ENCODE results near the gene ING5.
A peak's percentile ranks its signal among the peaks of the same experiment; 100 is the strongest.

Gene ING5

DNA sequence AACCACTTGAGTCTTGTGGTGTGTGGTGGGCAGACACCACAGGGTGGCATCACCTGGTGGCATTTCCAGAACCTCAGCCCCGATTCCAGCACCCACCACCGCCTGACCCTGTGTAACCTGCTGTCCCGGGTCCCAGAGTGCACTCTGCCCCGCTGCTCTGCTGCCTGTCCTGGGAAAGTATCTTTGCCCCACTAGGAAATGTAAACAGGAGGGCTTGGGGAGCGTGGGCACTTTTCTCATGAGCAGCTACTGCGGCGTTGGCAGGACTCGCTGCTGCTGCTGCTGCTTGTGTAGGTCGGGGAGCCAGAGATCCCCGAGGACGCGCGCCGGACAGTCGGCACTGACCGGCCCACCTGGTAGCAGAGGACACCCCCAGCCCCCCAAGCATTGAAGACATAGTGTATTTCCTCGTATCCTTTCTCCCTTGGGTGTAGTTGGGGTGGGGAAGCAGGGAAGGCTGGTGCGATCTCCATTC, 28.6 kb upstream of the ING5 start:
- no peak for DNase-seq

DNA sequence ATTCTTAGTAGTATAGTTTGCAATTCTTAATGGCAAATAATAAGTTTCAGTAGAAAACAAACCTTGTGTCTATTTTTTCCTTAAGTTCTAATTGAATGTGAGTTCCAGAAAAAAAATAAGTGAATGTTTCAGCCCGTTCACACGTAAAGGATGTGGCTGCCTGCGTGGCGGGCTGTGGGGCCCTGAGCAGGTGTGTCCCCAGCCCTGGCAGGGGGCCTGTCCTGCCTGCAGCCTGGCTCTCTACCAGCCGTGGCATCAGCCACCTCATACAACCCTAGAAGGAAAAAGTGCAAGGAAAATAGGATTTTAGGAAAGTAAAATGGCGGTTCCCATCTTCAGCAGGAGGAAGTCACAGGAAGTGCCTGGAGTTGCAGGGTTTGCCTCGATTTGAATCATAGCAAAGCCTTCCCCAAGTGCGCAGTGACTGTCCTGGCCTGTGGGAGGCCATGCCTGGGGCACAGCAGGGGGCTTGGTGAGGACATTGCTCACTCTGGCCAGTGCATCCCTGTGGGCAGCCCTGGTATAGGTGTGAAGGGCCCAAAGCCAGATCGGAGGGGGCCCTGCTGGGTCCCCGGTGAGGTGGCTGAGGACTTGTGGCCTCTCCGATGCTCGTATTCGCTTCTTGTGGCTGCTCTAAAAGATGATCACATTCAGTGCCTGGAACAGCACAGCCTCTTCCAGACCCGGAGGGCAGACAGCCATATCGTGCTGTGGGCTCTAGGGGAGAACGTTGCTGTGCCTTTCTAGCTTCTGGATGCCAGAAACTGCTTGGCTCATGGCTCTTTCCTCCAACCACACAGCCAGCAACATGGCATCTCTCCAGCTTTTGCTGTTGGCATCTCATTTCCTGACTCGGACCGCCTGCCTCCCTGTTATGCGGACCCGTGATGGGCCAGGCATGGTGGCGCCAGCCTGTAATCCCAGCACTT, 27.8 kb upstream of the ING5 start:
- no peak for DNase-seq

DNA sequence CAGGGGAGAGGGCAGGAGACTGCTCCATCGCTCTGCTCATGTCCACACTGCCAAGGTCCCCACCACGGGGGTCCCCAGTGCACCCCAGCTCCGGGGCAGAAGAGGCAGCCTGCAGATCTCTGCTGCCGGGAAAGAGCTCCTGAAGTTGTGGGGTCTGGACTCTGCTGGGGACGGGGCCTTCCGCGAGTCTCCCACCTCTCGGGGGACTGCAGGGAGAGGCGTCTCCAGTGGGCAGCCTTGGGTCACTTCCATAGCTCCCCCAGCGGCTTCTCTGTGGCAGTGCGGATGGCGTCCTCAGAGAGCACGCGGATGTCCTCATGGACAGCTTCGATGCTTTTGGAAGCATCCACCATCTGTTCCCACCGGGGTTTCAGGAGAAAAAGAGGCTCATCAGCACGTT, 26.0 kb upstream of the ING5 start:
- no peak for DNase-seq

DNA sequence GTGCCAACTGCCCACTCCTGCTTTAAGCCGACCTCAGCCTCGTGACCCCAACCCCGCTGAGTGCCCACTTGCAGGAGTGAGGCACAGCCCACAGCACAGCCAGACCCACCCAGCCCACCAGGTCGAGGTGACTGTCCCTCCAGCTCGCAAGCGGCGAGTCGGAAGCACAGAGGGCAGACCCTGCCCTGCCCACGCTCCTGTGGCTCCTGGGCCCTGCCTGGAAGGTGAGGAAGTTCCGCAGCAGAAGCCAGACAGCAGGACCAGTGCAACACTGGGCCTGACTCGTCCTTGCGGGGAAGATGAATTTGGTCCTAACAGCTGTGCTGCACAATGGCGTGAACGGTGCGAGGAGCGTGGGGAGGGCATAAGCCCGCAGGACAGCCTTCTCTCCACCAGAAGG, 25.2 kb upstream of the ING5 start:
- no peak for DNase-seq

DNA sequence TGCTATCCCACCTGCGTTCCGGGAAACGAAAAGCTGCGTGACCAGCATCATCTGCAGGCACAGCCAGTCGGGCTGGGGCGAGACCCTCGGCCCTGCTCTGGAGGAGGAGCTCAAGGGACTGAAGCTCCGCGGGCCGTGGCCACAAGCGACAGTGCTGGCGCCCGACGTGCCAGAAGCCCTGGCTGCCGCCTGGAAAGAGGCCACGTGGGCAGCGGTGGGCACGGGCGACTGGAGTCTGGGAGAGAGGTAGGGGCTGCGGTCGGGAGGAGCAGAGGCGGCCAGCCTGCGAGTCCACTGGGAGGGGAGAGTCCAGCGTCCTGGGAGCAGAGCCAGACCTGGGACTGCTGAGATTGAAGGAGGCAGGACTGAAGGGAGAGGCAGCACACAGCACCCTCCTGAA, 24.4 kb upstream of the ING5 start:
- no peak for DNase-seq

DNA sequence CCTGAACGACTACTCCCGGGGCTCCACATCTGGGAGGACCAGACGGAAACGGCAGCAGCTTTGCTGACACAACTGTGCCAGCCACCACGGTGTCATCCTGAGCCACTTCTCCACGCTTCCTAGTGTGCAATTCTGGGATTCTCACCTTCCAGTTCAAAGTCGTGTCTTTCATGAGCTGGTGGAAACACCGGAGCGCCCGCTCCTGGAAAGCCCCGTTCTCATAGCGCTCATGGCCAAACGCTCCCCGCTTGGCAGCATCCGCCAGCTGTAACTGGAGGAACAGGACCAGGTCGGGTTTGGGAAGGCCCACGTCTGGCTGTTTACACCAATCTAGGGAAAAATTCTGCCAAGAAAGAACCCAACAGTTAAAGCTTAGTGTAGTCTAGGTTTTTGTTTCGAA, 23.5 kb upstream of the ING5 start:
- DNase-seq, result no peak

DNA sequence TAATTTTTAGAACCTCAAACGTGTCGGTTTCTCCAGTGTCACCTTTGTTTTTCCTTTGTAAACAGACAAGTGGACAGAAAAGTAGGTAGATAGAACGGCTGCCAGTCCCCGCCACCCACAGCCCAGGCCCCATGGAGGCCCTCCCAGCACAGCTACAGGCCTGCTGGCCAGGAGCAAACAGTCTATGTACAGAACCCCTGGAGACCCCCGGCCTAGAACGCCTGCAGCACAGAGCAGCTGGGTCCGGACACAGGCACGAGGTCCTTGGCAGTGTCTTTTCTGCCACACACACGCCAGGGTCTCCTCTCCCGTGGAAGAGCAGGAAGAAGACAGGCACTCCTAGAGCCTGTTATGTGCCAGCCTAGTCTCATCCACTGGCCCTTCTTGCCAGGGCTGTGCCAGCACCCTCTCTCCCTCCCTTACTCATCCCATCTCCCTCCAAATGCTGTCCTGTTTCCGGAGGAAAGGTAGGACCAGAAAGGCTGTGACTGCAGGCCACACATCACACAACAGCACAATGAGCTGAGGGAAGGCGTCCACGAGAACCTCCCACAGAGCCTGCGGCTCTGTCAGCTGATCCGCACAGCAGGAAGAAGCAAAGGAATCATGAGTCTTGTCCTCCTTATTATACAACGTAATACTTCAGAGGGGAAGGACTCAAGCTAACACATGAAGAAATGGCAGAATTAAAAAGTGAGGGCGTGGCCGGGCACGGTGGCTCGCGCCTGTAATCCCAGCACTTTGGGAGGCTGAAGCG, 22.9 kb upstream of the ING5 start:
- DNase-seq, result no peak

DNA sequence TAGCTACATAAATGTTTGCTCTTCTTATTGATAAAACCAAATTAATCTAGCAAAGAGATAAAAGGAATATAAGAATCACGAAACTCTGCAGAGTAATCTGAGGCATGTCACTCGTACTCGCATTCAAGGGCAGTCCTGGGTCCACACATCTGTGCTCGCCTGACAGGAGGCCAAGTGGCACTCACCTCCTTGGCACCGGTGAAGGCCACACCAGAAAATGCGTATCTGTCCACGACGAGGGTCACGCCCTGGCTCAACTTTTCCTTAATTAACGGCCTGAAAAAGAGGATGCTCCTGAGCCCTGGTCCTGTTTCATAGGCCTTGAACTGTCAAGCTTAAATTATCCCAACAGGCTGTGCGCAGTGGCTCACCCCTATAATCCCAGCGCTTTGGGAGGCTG, 21.8 kb upstream of the ING5 start:
- no peak for DNase-seq

DNA sequence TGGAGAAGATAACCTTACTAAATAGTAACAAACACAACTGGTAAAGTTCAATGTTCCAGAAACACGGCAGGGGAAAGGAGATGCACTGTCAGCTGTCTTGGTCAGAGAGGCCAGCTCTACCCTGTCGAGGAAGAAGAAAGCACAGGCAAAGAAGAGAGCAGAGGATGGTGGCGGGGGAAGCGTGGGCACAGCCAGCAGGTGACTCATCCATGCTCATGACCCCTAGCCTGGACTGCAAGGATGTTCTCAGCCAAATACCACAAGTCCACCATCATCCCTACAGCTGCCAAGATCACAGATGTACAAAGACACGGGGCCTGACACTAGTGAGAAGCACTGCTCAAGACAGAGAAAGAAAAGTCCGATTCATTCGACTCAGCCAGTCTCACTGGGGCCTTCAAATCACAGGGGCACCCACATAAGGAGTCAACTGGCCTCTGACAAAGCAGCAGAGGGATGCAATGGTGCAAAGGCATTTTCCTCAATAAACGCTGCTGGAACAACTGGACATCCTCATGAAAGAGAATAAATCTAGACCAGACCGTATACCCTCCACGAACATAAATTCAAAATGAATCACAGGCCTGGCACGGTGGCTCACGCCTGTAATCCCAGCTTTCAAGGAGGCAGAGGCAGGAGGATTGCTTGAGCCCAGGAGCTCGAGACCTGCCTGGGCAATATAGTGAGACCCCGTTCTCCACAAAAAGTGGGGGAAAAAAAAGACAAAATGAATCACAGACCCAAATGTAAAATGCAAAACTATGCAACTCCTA, 20.8 kb upstream of the ING5 start:
- DNase-seq, result no peak

DNA sequence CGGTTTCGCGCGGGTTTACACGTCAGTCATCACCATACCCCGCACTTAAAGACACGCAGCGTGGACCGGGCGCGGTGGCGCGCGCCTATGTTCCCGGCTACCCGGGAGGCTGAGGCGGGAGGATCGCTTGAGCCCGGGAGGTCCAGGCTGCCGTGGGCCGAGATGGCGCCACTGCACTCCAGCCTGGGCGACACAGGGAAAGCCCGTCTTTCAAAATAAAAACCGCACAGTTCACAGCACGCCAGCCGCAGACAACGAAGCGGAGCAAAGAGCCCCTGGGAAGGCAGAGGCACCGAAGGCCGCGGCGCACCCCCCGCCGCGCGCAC, 15.6 kb upstream of the ING5 start:
- peak in 1 of 2 experiments; percentile 26 for DNase-seq

DNA sequence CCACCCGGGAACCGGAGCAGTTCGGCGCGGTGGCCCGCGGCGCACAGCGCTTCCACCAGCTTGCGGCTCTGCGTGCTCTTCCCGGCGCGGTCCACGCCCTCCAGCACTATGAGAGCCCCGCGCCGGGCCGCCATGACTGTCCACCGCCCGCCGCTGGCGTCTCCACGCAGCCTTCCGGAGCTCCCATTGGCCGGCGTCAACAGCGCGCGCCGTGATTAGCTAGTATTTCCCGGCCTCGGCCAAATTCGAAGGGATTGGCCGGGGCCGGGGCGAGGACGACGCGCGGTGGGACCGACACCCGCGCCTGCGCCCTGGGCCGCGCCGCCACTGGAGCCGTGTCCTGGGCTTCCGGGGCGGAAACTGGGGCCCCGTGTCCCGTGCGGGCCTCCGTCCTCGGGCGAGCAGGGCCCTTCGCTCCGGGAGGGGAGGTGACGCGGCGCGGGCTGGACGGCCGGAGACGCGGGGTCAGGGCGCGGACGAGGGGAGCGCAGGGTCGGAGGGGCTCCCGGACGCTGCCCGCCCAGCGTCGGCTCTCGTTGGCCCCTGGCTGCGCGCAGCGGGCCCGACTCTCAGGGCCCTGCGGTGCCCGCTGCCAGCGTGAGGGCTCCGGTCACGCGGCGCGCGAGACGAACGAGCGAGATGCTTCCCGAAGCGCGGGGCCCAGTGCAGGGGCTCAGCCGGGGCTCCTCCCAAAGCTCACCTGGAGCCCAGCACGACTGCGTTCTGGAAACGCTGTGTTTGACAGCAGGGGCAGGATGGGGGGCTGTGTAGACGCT, 15.0 kb upstream of the ING5 start, which contains the start of gene DTYMK:
Gene DTYMK (minus strand): TSS at position 166 of the 776 bp plus-strand sequence. CDS start 32 bp downstream, at position 134.
- peak; percentile 93 to 95 for DNase-seq

DNA sequence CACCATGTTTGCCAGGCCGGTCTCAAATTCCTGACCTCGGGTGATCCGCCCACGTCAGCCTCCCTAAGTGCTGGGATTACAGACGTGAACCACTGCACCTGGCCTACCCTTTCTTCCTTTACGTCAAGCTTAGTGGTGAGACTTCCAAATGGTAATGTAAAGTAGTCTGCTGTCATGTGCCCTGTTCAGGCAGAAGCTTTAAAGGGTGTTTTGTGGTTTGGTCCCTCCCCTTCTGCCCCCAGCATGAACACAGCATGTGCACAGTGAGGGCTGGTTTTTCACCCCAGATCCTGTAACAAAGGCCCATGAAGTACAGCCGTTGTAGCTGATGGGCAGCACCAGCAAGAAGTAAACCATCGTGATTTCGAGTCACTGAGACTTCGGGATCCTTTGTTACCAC, 12.5 kb upstream of the ING5 start:
- no peak for DNase-seq

DNA sequence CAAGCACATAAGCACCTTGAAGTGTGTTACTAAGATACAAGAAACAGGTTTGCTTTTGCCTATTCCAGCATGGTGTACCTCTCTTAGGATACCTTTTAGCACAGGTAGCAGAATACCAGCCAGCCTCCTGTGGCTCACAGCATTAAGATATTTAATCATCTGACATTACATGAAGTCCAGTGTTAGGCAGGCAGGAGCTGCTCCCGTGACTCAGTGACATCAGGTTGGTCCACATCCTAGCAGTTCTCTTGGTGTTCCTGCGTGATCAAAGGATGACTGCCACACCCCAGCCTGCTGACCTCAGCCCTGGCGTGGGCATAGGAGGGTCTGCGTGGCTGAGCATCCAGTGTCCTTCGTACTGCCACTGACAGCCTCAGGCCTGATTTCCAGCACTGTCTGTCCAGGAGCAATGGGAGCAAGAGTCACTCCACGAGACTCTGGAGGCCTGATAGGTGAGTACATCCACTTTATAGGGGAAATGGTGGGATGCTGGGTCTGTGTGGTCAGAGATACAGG, 11.6 kb upstream of the ING5 start:
- DNase-seq, result no peak

DNA sequence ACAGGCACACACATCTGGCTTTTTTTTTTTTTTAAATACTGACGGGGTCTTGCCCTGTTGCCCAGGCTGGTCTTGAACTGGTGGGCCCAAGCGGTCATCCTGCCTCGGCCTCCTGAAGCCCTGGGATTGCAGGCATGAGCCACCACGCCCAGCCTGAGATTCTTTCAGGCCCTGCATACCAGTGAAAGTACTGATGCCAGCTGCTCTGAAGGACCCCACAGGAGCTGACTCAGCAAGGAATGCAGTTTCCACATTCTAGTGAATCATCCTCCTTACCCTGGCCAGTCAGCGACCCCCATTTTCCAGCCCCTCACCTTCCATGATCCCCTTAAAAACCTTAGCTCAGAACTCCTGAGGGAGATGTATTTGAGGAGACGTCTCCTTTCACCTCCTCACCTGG, 9.4 kb upstream of the ING5 start:
- DNase-seq, result no peak

DNA sequence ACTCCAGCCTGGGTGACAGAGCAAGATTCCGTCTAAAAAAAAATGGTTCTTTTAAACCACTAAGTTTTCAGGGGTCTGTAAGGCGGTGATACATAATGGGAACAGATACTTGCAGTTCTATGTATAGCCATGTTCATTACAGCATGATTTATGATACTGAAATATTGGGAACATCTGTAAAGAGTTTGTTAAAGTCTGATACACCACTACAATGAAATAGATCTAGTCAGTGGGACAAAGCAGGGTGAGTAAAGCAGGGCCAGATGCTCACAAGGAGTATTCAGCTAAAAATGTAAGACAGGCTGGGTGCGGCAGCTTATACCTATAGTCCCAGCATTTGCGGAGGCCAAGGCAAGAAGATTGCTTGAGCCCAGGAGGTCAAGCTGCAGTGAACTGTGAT, 6.2 kb upstream of the ING5 start:
- no peak for DNase-seq

DNA sequence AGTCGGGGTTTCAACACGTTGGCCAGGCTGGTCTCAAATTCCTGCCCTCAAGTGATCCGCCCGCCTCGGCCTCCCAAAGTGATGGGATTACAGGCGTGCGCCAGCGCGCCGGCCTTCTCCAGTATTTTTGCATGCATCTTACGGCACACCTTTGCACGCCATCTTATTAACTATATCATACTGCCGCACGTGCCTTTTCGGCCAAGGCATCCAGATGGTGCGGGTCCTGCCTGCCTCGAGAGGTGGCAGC, 765 bp upstream of the ING5 start:
- DNase-seq, result no peak

DNA sequence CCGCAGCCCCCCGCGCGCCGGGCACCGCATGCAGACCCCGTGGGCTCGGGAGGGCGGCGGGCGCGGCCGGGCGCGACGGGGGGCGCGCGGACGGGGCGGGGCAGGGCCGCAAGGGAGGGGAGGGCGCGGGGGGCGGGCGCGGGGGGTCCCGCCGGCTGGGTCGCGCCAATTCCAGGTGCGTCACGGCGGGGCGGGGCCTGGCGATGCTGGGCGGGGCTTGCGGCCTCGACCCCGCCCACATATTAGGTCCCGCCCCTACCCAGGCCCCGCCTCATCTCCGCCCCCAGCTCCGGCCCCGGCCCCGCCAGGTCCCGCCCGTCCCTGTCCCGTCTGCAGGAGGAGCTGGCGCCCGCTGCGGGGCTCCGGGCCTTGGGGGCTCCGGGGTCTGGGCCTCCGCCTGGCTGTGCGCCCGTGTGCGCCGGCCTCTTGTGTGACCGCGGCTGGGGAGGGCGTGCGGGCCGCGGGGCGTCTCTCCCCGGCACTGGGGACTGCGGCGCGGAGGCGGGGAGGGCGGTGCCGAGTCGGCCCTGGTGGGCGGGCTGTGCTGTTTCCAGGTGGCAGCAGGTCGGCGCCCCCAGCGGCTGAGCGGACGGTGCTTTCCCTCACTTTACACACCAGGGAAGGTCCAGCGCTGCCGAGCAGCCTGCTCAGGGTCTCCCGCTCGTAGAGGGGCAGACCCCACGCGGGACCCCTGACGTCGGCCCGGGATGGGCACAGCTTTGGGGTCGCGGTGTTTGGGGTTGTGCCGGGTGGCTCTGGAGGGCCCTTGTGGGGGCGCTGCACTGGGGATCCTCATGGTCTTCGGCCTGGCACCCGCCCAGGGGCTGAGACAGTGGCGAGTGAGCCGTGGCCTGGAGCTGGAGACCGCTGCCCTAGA, 554 bp downstream of the ING5 start:
- DNase-seq, result peak; percentile 90 to 92

DNA sequence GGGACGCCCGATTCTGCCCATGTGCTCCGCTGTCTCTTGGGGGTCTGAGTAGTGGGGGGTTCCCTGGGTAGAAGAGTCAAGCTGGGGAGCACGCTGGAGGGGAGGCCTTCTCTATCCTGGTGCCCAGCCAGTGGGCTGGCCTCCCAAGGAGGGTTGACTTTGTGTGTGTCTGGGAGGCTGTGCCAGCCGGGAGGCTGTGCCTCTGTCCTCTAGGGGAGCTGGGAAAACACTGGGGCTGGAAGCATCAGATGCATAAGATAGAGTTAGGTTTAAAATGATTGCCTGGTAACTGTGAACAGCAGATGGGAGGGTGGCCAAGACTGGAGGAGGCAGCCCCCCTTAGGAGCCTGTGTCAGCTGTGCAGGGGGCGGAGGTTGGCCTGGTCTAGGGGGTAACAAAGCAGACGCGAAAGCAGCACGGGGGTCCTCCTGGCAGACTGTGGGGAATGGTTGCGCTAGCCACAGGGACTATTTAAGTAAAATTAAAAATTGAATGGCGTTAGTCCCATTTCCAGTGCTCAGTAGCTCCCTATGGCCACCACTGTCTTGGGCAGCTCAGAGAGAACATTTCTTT, 1.3 kb downstream of the ING5 start:
- DNase-seq, result no peak

DNA sequence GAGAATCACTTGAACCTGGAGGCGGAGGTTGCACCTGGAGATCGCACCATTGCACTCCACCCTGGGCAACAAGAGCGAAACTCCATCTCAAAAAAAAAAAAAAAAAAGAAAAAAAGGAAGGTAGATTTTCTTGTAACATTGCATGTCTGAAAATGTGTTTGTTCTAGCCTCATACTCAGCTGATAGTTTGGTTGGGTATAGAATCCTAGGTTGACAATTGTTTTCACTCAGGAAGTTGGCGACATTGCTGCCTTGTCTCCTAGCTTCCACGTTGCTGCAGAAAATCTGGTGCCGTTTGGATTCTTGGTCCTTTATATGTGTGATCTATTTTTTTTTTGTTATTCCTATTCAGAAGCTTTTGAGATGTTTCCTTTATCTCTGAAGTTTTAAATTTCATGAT, 4.7 kb downstream of the ING5 start:
- no peak for DNase-seq

DNA sequence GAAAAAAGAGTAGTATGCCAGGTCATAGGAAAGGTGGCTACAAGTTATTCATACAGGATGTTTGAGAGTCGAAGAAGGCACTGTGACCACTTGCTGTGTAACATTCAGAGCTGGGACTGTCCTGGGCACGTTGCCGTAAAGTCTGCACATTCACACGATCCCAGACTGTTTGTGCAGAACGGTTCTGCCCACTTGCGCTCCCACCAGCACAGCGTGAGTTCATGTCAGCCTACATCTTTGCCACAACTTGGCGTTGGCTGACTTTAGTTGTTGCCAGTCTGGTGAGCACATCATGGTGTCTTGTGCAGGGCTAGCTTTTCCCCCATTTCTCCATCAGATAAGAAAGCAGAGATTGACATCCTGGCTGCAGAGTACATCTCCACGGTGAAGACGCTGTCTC, 7.0 kb downstream of the ING5 start:
- no peak for DNase-seq

DNA sequence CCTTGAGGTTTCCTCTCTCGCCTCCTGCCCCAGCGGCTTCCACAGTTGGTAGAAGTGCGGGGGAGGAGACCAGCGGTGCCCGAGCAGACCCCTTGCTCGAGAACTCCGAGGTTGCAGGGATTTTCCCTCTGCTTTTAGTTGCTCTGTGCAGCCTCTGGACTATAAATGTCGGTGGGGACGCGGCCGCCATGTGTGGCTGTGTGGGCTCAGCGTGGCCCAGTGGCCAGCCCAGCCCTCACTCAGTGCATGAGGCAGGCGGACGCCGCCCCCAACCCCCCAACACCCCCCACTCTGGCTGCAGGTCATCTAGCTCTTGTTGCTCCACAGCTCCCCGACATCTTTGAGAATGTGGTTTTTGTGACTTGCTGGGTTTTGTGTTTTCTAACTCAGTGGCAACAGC, 17.3 kb downstream of the ING5 start:
- no peak for DNase-seq
